GM23338 (cell line): ENCODE measurements around the gene RICTOR. TPM values are rescaled to one million over a fixed set of nuclear protein-coding genes. Genes with fewer than 3 reads are reported as not detected.

ENCODE experiments used
- ATAC-seq: fragments of 200-7000 bp; cut with Tn5 transposase; 3 replicates; pipeline ENCODE4 v1.9.1; 2020
- DNase-seq: peaks from one replicate; pipeline ENCODE4 v3.0.0-alpha.2; 2015; ENCODE audit warnings: low spot score
- H2AFZ ChIP-seq: fragments of 200-600 bp; sonication (generic); 2 replicates; pipeline ENCODE4 v1.8.0; 2016; ENCODE audit warnings: antibody characterized with exemption, mild to moderate bottlenecking, moderate library complexity
- H3F3A ChIP-seq: fragments of 200-600 bp; sonication (generic); replicated peaks from 2 replicates; pipeline ENCODE4 v1.8.0; 2017; ENCODE audit warnings: antibody characterized with exemption, mixed run types, low read depth
- H3K27ac ChIP-seq: fragments of 200-600 bp; sonication (generic); 2 replicates; pipeline ENCODE4 v1.6.1; 2016; ENCODE audit warnings: low read depth
- H3K27me3 ChIP-seq: fragments of 200-600 bp; sonication (generic); 2 replicates; pipeline ENCODE4 v1.8.0; 2016; ENCODE audit warnings: mild to moderate bottlenecking, mixed run types, moderate library complexity; ENCODE audit not compliant: insufficient read depth
- H3K36me3 ChIP-seq: fragments of 200-600 bp; sonication (generic); 2 replicates; pipeline ENCODE4 v1.8.0; 2016; ENCODE audit warnings: mild to moderate bottlenecking; ENCODE audit not compliant: insufficient read depth
- H3K4me1 ChIP-seq: fragments of 200-600 bp; sonication (generic); 2 replicates; pipeline ENCODE4 v1.8.0; 2016; ENCODE audit warnings: mild to moderate bottlenecking, moderate library complexity; ENCODE audit not compliant: insufficient read depth
- H3K4me2 ChIP-seq: fragments of 200-600 bp; sonication (generic); 2 replicates; pipeline ENCODE4 v1.7.1; 2017; ENCODE audit warnings: mixed run types
- H3K4me3 ChIP-seq: fragments of 200-600 bp; sonication (generic); 2 replicates; pipeline ENCODE4 v1.6.1; 2016; ENCODE audit warnings: mixed run types
- H3K79me2 ChIP-seq: fragments of 200-600 bp; sonication (generic); replicated peaks from 2 replicates; pipeline ENCODE4 v1.8.0; 2017; ENCODE audit warnings: mild to moderate bottlenecking; ENCODE audit not compliant: insufficient read depth
- H3K9me2 ChIP-seq: fragments of 200-600 bp; sonication (generic); 2 replicates; pipeline ENCODE4 v1.8.0; 2017; ENCODE audit not compliant: insufficient read depth
- H4K20me1 ChIP-seq: fragments of 200-600 bp; sonication (generic); replicated peaks from 2 replicates; pipeline ENCODE4 v1.8.0; 2017; ENCODE audit warnings: mild to moderate bottlenecking; ENCODE audit not compliant: insufficient read depth
- H3K27ac Mint-ChIP-seq: 2 replicates; pipeline ENCODE4 v1.8.0; 2020; ENCODE audit warnings: inconsistent platforms, mild to moderate bottlenecking, moderate library complexity, mixed read lengths
- H3K27me3 Mint-ChIP-seq: 3 replicates; pipeline ENCODE4 v1.8.0; 2022; ENCODE audit warnings: low read depth, mild to moderate bottlenecking, moderate library complexity, mixed read lengths, inconsistent platforms; ENCODE audit not compliant: insufficient read depth, poor library complexity
- H3K36me3 Mint-ChIP-seq: 3 replicates; pipeline ENCODE4 v1.8.0; 2021; ENCODE audit warnings: low read depth, mild to moderate bottlenecking, inconsistent platforms, moderate library complexity, mixed read lengths
- H3K4me1 Mint-ChIP-seq: 3 replicates; pipeline ENCODE4 v1.8.0; 2020; ENCODE audit warnings: mild to moderate bottlenecking, inconsistent platforms, mixed read lengths
- H3K4me3 Mint-ChIP-seq: 3 replicates; pipeline ENCODE4 v1.8.0; 2021; ENCODE audit warnings: moderate library complexity, mild to moderate bottlenecking, inconsistent platforms, mixed read lengths
- H3K9me3 Mint-ChIP-seq: 3 replicates; pipeline ENCODE4 v1.8.0; 2020; ENCODE audit warnings: moderate library complexity, mild to moderate bottlenecking, inconsistent platforms, mixed read lengths
- EZH2phosphoT487 ChIP-seq: fragments of 200-600 bp; sonication (generic); IDR thresholded peaks from one replicate; pipeline ENCODE4 v1.8.1; 2018; ENCODE audit warnings: antibody characterized with exemption; ENCODE audit not compliant: unreplicated experiment
- JUNB ChIP-seq: IDR thresholded peaks from one replicate; pipeline ENCODE4 v1.6.1; 2016; ENCODE audit warnings: antibody characterized with exemption; ENCODE audit not compliant: unreplicated experiment
- POLR2AphosphoS5 ChIP-seq: IDR thresholded peaks from 2 replicates; pipeline ENCODE4 v1.6.1; 2016; ENCODE audit warnings: antibody characterized with exemption, low read depth
- STAT1 ChIP-seq: IDR thresholded peaks from one replicate; pipeline ENCODE4 v1.6.1; 2016; ENCODE audit warnings: antibody characterized with exemption; ENCODE audit not compliant: unreplicated experiment
- ZNF114 ChIP-seq: fragments of 250-450 bp; sonication (Bioruptor Pico); IDR thresholded peaks from 2 replicates; pipeline ENCODE4 v1.5.0; 2020; ENCODE audit warnings: mild to moderate bottlenecking, moderate library complexity
- ZNF331 ChIP-seq: fragments of 250-450 bp; sonication (Bioruptor Pico); IDR thresholded peaks from 2 replicates; pipeline ENCODE4 v1.5.0; 2020; ENCODE audit warnings: low read depth, mild to moderate bottlenecking, moderate library complexity
- polyA plus RNA-seq: library from polyadenylated mRNA; unstranded; fragments of >200 nt; fragmentation: Nextera tagmentation; extraction: Ambion mirVana; gene quantifications from 2 replicates; pipeline ENCODE4 v1.2.1, GENCODE V29; 2016
- total RNA-seq: library from RNA; depleted of rRNA; stranded (reverse); fragments of >200 nt; shearing (Covaris generic); gene quantifications from 2 replicates; pipeline ENCODE4 v1.2.3, GENCODE V29; 2014
- TF ChIP-seq, protein P1 (sequence below), 2 experiments: fragments of 200-600 bp in 1 of 2; sonication (generic) in 1 of 2; conservative IDR thresholded peaks; 2 replicates each; pipeline versions ENCODE4 v1.5.1 to v1.6.1; 2016 to 2017; ENCODE audit warnings: antibody characterized with exemption in 2 of 2, low read depth in 2 of 2, mild to moderate bottlenecking in 2 of 2, moderate library complexity in 1 of 2
- TF ChIP-seq, protein P2 (sequence below): IDR thresholded peaks from one replicate; pipeline ENCODE4 v1.6.1; 2018; ENCODE audit warnings: antibody characterized with exemption; ENCODE audit not compliant: unreplicated experiment
- TF ChIP-seq, protein P3 (sequence below): IDR thresholded peaks from 2 replicates; pipeline ENCODE4 v1.6.1; 2016; ENCODE audit warnings: antibody characterized with exemption

Gene RICTOR
- total and polyA plus RNA-seq, 2 experiments from 2014 or later = 9.9 to 27.4 TPM

DNA sequence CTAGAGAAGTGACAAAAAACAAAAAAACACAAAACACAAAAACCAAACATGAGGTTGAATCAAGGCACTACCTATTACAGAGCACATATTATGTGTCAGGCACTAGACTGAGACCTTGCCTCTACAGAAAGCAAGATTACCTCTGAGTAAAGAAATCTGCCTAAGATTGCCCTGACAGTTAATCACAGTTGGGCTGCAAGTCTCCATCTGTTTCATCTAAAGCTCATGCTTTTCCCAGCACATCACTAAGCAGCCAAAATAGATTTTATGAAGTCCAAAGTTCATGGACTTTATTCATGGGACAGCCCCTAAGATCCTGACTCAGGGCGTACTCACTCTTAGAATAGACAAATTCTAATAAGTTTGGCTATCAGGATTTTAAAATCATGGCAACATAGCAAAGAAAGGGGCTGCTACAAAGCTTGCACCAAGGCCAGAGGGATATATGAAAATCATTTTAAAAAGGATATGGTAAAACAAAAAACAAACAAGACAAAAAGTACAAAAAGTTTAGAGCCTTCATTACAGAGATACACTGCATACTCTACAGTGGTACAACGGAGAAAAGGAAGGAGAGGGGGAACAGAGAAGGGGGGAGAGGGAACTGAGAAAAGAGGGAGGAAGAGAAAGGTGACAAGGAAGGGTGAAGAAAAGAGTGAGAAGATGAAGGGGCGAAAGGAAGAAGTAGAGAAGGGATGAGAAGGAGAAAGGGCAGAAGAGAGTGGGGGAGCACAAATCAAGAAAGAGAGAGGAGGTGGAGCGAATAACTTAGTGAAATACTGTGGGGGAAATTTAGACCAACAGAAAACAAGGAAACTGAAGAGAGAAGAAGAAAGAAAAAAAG lies 58.2 kb downstream of the RICTOR start:
- no peaks in the 10 kb centered on the region for H3K27me3 Mint-ChIP-seq
- Histone ChIP-seq H3K4me2 (no peak overlapping the region), H3K9me2 (no peaks in the 10 kb centered on the region), H3K4me3 (no peak overlapping the region), H3K27me3 (no peaks in the 10 kb centered on the region), H2AFZ (no peak overlapping the region), H3K27ac (0 out of 2 replicates have a peak overlapping the region, but pooled peaks have one; percentile 40), H3F3A (no peaks in the 10 kb centered on the region), H3K4me1 (peaks cover 12% of the 10 kb centered on the region), H4K20me1 (no peaks in the 10 kb centered on the region), H3K79me2 (0 out of 2 replicates have a peak, but pooled peaks cover 11% of the 10 kb centered on the region), H3K36me3 (0 out of 2 replicates have a peak, but pooled peaks cover 6% of the 10 kb centered on the region)
- H3K4me1 Mint-ChIP-seq = peaks cover 18% of the 10 kb centered on the region
- DNase-seq (no peak), ATAC-seq (no peak)
- TF ChIP-seq, protein P1, sequence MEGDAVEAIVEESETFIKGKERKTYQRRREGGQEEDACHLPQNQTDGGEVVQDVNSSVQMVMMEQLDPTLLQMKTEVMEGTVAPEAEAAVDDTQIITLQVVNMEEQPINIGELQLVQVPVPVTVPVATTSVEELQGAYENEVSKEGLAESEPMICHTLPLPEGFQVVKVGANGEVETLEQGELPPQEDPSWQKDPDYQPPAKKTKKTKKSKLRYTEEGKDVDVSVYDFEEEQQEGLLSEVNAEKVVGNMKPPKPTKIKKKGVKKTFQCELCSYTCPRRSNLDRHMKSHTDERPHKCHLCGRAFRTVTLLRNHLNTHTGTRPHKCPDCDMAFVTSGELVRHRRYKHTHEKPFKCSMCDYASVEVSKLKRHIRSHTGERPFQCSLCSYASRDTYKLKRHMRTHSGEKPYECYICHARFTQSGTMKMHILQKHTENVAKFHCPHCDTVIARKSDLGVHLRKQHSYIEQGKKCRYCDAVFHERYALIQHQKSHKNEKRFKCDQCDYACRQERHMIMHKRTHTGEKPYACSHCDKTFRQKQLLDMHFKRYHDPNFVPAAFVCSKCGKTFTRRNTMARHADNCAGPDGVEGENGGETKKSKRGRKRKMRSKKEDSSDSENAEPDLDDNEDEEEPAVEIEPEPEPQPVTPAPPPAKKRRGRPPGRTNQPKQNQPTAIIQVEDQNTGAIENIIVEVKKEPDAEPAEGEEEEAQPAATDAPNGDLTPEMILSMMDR (conservative IDR thresholded peaks at IDR 0.05; ENCODE audit: low read depth in 2 of 2) = no peak
- TF ChIP-seq JUNB (no peak), POLR2AphosphoS5 (no peak)
- TF ChIP-seq, protein P2, sequence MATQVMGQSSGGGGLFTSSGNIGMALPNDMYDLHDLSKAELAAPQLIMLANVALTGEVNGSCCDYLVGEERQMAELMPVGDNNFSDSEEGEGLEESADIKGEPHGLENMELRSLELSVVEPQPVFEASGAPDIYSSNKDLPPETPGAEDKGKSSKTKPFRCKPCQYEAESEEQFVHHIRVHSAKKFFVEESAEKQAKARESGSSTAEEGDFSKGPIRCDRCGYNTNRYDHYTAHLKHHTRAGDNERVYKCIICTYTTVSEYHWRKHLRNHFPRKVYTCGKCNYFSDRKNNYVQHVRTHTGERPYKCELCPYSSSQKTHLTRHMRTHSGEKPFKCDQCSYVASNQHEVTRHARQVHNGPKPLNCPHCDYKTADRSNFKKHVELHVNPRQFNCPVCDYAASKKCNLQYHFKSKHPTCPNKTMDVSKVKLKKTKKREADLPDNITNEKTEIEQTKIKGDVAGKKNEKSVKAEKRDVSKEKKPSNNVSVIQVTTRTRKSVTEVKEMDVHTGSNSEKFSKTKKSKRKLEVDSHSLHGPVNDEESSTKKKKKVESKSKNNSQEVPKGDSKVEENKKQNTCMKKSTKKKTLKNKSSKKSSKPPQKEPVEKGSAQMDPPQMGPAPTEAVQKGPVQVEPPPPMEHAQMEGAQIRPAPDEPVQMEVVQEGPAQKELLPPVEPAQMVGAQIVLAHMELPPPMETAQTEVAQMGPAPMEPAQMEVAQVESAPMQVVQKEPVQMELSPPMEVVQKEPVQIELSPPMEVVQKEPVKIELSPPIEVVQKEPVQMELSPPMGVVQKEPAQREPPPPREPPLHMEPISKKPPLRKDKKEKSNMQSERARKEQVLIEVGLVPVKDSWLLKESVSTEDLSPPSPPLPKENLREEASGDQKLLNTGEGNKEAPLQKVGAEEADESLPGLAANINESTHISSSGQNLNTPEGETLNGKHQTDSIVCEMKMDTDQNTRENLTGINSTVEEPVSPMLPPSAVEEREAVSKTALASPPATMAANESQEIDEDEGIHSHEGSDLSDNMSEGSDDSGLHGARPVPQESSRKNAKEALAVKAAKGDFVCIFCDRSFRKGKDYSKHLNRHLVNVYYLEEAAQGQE = no peak
- H3K36me3 Mint-ChIP-seq = peaks cover 31% of the 10 kb centered on the region
- peaks cover 19% of the 10 kb centered on the region for H3K9me3 Mint-ChIP-seq
- H3K27ac Mint-ChIP-seq = peak overlapping the region; percentile 64
- no peak overlapping the region for H3K4me3 Mint-ChIP-seq

DNA sequence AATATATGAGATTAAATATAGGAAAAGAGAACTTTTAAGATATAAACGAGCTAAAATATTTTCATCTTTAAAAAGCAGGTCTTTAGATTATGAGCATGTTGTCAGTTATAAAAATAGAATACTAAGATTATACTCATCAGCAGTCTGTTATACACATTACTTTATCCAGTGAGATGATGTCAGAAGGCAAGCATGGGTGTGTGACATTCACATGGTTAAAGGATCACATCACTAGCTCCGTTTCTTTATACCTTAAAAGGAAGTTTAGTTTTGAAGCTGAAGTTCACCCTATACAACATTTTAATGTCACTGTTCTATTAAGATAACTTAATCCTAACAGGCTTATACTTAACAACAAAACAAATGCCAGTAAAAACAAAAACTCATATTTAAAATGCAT lies 59.6 kb downstream of the RICTOR start:
- ATAC-seq = no peak
- H4K20me1 ChIP-seq = no peaks in the 10 kb centered on the region
- no peaks in the 10 kb centered on the region for H3K9me2 ChIP-seq
- Mint-ChIP-seq H3K4me1 (peaks cover 8% of the 10 kb centered on the region), H3K27ac (no peak overlapping the region), H3K9me3 (peaks cover 31% of the 10 kb centered on the region), H3K36me3 (peaks cover 40% of the 10 kb centered on the region), H3K4me3 (no peak overlapping the region), H3K27me3 (no peaks in the 10 kb centered on the region)
- H2AFZ ChIP-seq = no peak overlapping the region
- 0 out of 2 replicates have a peak, but pooled peaks cover 6% of the 10 kb centered on the region for H3K36me3 ChIP-seq
- DNase-seq = no peak
- no peak overlapping the region for H3K4me2 ChIP-seq
- H3K79me2 ChIP-seq = 0 out of 2 replicates have a peak, but pooled peaks cover 6% of the 10 kb centered on the region
- no peaks in the 10 kb centered on the region for H3K27me3 ChIP-seq
- H3F3A ChIP-seq = no peaks in the 10 kb centered on the region
- TF ChIP-seq STAT1 (no peak), ZNF331 (CRISPR knock-in tag) (no peak), EZH2phosphoT487 (no peak), ZNF114 (no peak), JUNB (no peak), POLR2AphosphoS5 (no peak)
- TF ChIP-seq, protein P2 = no peak
- TF ChIP-seq, protein P3, sequence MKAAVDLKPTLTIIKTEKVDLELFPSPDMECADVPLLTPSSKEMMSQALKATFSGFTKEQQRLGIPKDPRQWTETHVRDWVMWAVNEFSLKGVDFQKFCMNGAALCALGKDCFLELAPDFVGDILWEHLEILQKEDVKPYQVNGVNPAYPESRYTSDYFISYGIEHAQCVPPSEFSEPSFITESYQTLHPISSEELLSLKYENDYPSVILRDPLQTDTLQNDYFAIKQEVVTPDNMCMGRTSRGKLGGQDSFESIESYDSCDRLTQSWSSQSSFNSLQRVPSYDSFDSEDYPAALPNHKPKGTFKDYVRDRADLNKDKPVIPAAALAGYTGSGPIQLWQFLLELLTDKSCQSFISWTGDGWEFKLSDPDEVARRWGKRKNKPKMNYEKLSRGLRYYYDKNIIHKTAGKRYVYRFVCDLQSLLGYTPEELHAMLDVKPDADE = no peak
- H3K27ac ChIP-seq = no peak overlapping the region
- no peaks in the 10 kb centered on the region; the same call in 1 of the 2 replicates for H3K4me1 ChIP-seq
- no peak overlapping the region for H3K4me3 ChIP-seq
